H1 (cell line): ENCODE data around the gene CYP1A2. TPM values are rescaled to one million over a fixed set of nuclear protein-coding genes. Genes with fewer than 3 reads are reported as not detected.
"Not testable (repeated sequence)": the region's sequence is repeated elsewhere in the genome, so short reads cannot be mapped to it uniquely, and the experiment has no call there.

Experiments used
- CTCF ChIA-PET: fragments of 300-600 bp; sonication (Branson Sonifier 250); formaldehyde crosslinking; loops from one replicate; lab custom pipeline; 2021; ENCODE audit not compliant: partially characterized antibody; lab: Charles Lee
- POLR2A ChIA-PET: fragments of 300-600 bp; sonication (Branson Sonifier 250); formaldehyde crosslinking; loops from one replicate; lab custom pipeline; 2021; ENCODE audit warnings: inconsistent platforms; ENCODE audit not compliant: partially characterized antibody; lab: Charles Lee
- DNase-seq, 2 experiments: peaks; one replicate each; pipeline versions ENCODE4 v3.0.0 to v3.0.0-alpha.2; 2010 to 2022; ENCODE audit warnings: low spot score in 2 of 2, low read depth in 1 of 2, mixed read lengths in 1 of 2
- FAIRE-seq: peaks from 2 replicates; lab custom pipeline; 2011; peaks lifted over from hg19 to GRCh38; lab: Jason Lieb, UNC
- H2AFZ ChIP-seq: 2 replicates; pipeline ENCODE4 v1.8.1; 2012; ENCODE audit warnings: low read length, inconsistent platforms
- H2AK5ac ChIP-seq: 2 replicates; pipeline ENCODE4 v1.6.1; 2013; ENCODE audit warnings: low read depth, low read length
- H2BK120ac ChIP-seq: replicated peaks from 2 replicates; pipeline ENCODE3; 2013; ENCODE audit warnings: low read depth, low read length, inconsistent platforms
- H2BK12ac ChIP-seq: 2 replicates; pipeline ENCODE4 v1.6.1; 2013; ENCODE audit warnings: low read depth, low read length
- H2BK15ac ChIP-seq: 2 replicates; pipeline ENCODE4 v1.6.1; 2013; ENCODE audit warnings: low read length
- H2BK20ac ChIP-seq: 2 replicates; pipeline ENCODE4 v1.6.1; 2013; ENCODE audit warnings: low read length
- H2BK5ac ChIP-seq: 2 replicates; pipeline ENCODE4 v1.6.1; 2013; ENCODE audit warnings: low read depth, low read length
- H3K14ac ChIP-seq: 2 replicates; pipeline ENCODE4 v1.6.1; 2013; ENCODE audit warnings: inconsistent platforms; ENCODE audit not compliant: insufficient read length
- H3K18ac ChIP-seq: 2 replicates; pipeline ENCODE4 v1.6.1; 2013; ENCODE audit warnings: low read length; ENCODE audit errors: extremely low read depth
- H3K23ac ChIP-seq: 2 replicates; pipeline ENCODE4 v1.6.1; 2013; ENCODE audit warnings: inconsistent platforms; ENCODE audit not compliant: insufficient read length
- H3K23me2 ChIP-seq: 2 replicates; pipeline ENCODE4 v1.6.1; 2013; ENCODE audit warnings: low read depth, low read length
- H3K27ac ChIP-seq: 2 replicates; pipeline ENCODE4 v1.6.1; 2011; ENCODE audit warnings: low read depth, low read length, inconsistent platforms
- H3K27me3 ChIP-seq, 4 experiments: replicated peaks in 1 of 4; 1 replicate in 1 of 4; 2 replicates in 3 of 4; pipeline versions ENCODE4 v1.6.1 to v1.8.1; 2011 to 2013; ENCODE audit warnings: low read length in 3 of 4, mild to moderate bottlenecking in 3 of 4, inconsistent platforms in 2 of 4, mixed read lengths in 2 of 4, moderate library complexity in 1 of 4; ENCODE audit not compliant: control insufficient read depth in 3 of 4, insufficient read depth in 3 of 4; ENCODE audit errors: extremely low read depth in 1 of 4
- H3K36me3 ChIP-seq, 4 experiments: 2 replicates each; pipeline versions ENCODE4 v1.6.1 to v1.8.1; 2011 to 2013; ENCODE audit warnings: mild to moderate bottlenecking in 4 of 4, low read length in 3 of 4, moderate library complexity in 2 of 4, control low read depth in 1 of 4, inconsistent platforms in 1 of 4; ENCODE audit not compliant: insufficient read depth in 4 of 4, control insufficient read depth in 2 of 4
- H3K4ac ChIP-seq: replicated peaks from 2 replicates; pipeline ENCODE3; 2013; ENCODE audit warnings: low read length, low read depth, mixed read lengths, inconsistent platforms; ENCODE audit not compliant: insufficient read length
- H3K4me1 ChIP-seq, 4 experiments: replicated peaks in 1 of 4; 1 replicate in 1 of 4; 2 replicates in 3 of 4; pipeline versions ENCODE4 v1.6.1 to v1.8.1; 2011 to 2013; ENCODE audit warnings: low read length in 3 of 4, inconsistent platforms in 2 of 4, mixed read lengths in 1 of 4; ENCODE audit not compliant: insufficient read depth in 4 of 4, control insufficient read depth in 3 of 4
- H3K4me2 ChIP-seq, 2 experiments: 2 replicates each; pipeline versions ENCODE4 v1.6.1 to v1.8.1; 2011 to 2013; ENCODE audit warnings: low read depth in 2 of 2, low read length in 2 of 2, control low read depth in 1 of 2, inconsistent platforms in 1 of 2, mild to moderate bottlenecking in 1 of 2; ENCODE audit not compliant: insufficient read depth in 1 of 2
- H3K4me3 ChIP-seq, 4 experiments: fragments of 200-600, 300-600 bp in 1 of 4; sonication (generic), shearing (Covaris generic), sonication (Bioruptor Twin) in 1 of 4; 2 replicates each; pipeline versions ENCODE4 v1.5.1 to v1.8.1; 2011 to 2016; ENCODE audit warnings: low read length in 4 of 4, low read depth in 3 of 4, control low read depth in 2 of 4, inconsistent platforms in 2 of 4, mild to moderate bottlenecking in 2 of 4, mixed read lengths in 1 of 4, moderate library complexity in 1 of 4; ENCODE audit not compliant: insufficient read depth in 2 of 4; ENCODE audit errors: extremely low read depth in 1 of 4
- H3K56ac ChIP-seq: replicated peaks from 2 replicates; pipeline ENCODE3; 2013; ENCODE audit warnings: low read depth, mild to moderate bottlenecking, mixed read lengths, low read length, inconsistent platforms; ENCODE audit not compliant: insufficient read length
- H3K79me1 ChIP-seq: 2 replicates; pipeline ENCODE4 v1.6.1; 2013; ENCODE audit warnings: low read depth, low read length, control low read depth
- H3K79me2 ChIP-seq, 2 experiments: 2 replicates each; pipeline versions ENCODE4 v1.6.1 to v1.8.1; 2012 to 2013; ENCODE audit warnings: low read length in 2 of 2, mild to moderate bottlenecking in 2 of 2, inconsistent platforms in 1 of 2; ENCODE audit not compliant: insufficient read depth in 2 of 2, control insufficient read depth in 1 of 2
- H3K9ac ChIP-seq, 4 experiments: replicated peaks in 1 of 4; 1 replicate in 1 of 4; 2 replicates in 3 of 4; pipeline versions ENCODE4 v1.6.1 to v1.8.1; 2011 to 2013; ENCODE audit warnings: low read depth in 3 of 4, low read length in 3 of 4, control low read depth in 2 of 4, mild to moderate bottlenecking in 2 of 4, moderate library complexity in 2 of 4, inconsistent platforms in 1 of 4; ENCODE audit errors: extremely low read depth in 1 of 4
- H3K9me3 ChIP-seq, 2 experiments: 2 replicates each; pipeline versions ENCODE4 v1.6.1 to v1.8.1; 2012 to 2013; ENCODE audit warnings: mild to moderate bottlenecking in 2 of 2, moderate library complexity in 2 of 2, control low read depth in 1 of 2, inconsistent platforms in 1 of 2, low read depth in 1 of 2, low read length in 1 of 2, mixed read lengths in 1 of 2; ENCODE audit not compliant: insufficient read depth in 2 of 2
- H4K20me1 ChIP-seq, 2 experiments: replicated peaks in 1 of 2; 2 replicates each; pipeline versions ENCODE3 to v1.8.1; 2011 to 2013; ENCODE audit warnings: inconsistent platforms in 2 of 2, low read length in 2 of 2, mild to moderate bottlenecking in 1 of 2; ENCODE audit not compliant: insufficient read depth in 2 of 2, control insufficient read depth in 1 of 2
- H4K5ac ChIP-seq: 2 replicates; pipeline ENCODE4 v1.6.1; 2013; ENCODE audit warnings: low read length, low read depth, mixed read lengths, inconsistent platforms; ENCODE audit not compliant: insufficient read length
- H4K8ac ChIP-seq: 2 replicates; pipeline ENCODE4 v1.8.0; 2013; ENCODE audit warnings: mild to moderate bottlenecking, moderate library complexity, low read length, inconsistent platforms; ENCODE audit not compliant: insufficient read depth; ENCODE audit errors: extremely low read depth
- H4K91ac ChIP-seq: replicated peaks from 2 replicates; pipeline ENCODE3; 2013; ENCODE audit warnings: low read length, mixed read lengths, inconsistent platforms; ENCODE audit not compliant: insufficient read length
- CEBPB ChIP-seq: IDR thresholded peaks from 2 replicates; pipeline ENCODE4 v1.6.1; 2012; ENCODE audit warnings: low read depth, low read length
- CREB1 ChIP-seq: IDR thresholded peaks from 2 replicates; pipeline ENCODE4 v1.6.1; 2012; ENCODE audit warnings: inconsistent platforms
- JUN ChIP-seq: IDR thresholded peaks from 2 replicates; pipeline ENCODE4 v1.6.1; 2011; ENCODE audit warnings: low read depth, mild to moderate bottlenecking, improper control_type of control experiment, low read length
- PHF8 ChIP-seq: fragments of 200-600 bp; sonication (generic); conservative IDR thresholded peaks from 2 replicates; pipeline ENCODE4 v1.7.1; 2012; ENCODE audit warnings: low read depth, mild to moderate bottlenecking, inconsistent platforms, low read length, moderate library complexity
- RNF2 ChIP-seq: fragments of 200-900, 300-1000 bp; sonication (generic); IDR thresholded peaks from 2 replicates; pipeline ENCODE4 v1.7.1; 2016; ENCODE audit warnings: borderline replicate concordance, low read depth, mild to moderate bottlenecking, antibody characterized with exemption, low read length; ENCODE audit not compliant: poor library complexity, severe bottlenecking; ENCODE audit errors: missing control alignments
- WGBS, 2 experiments: shearing (Covaris generic) in 1 of 2; methylation state at CpG; one replicate each; pipeline versions ENCODE4 v1.1.6 to v1.1.7; 2013 to 2015; ENCODE audit warnings: low lambda C conversion rate in 2 of 2, mixed read lengths in 2 of 2, inconsistent platforms in 1 of 2, low coverage in 1 of 2, missing lambda C conversion rate in 1 of 2; ENCODE audit not compliant: insufficient replicate concordance in 2 of 2, insufficient coverage in 1 of 2, insufficient read length in 1 of 2; ENCODE audit errors: extremely low coverage in 1 of 2, missing lambda C conversion rate in 1 of 2; 5-methylcytosine and 5-hydroxymethylcytosine counted together
- polyA plus RNA-seq, 7 experiments: library from polyadenylated mRNA; depleted of rRNA in 3 of 7; stranded (reverse) in 5 of 7; unstranded in 2 of 7; fragments of >200 nt in 5 of 7; fragments of 200-250 nt in 2 of 7; gene quantifications; 1 replicate in 5 of 7; 2 replicates in 1 of 7; 4 replicates in 1 of 7; pipeline versions ENCODE4 v1.2.1 to v1.2.3, GENCODE V29; 2011 to 2013; ENCODE audit warnings: missing spikeins in 2 of 7, mixed read lengths in 2 of 7
- total RNA-seq: library from RNA; stranded (reverse); fragmentation: NEBNext Ultra II Directional; extraction: Animal tissue kit (Norgen Biotek cat#: 25700); gene quantifications from 2 replicates; pipeline ENCODE4 v1.2.1, GENCODE V29; 2021

CYP1A2 gene
- total and polyA plus RNA-seq, 2 of the 8 experiments (the other 6 are each of a cell fraction or from before 2014, with no cell fraction given): not detected

DNA sequence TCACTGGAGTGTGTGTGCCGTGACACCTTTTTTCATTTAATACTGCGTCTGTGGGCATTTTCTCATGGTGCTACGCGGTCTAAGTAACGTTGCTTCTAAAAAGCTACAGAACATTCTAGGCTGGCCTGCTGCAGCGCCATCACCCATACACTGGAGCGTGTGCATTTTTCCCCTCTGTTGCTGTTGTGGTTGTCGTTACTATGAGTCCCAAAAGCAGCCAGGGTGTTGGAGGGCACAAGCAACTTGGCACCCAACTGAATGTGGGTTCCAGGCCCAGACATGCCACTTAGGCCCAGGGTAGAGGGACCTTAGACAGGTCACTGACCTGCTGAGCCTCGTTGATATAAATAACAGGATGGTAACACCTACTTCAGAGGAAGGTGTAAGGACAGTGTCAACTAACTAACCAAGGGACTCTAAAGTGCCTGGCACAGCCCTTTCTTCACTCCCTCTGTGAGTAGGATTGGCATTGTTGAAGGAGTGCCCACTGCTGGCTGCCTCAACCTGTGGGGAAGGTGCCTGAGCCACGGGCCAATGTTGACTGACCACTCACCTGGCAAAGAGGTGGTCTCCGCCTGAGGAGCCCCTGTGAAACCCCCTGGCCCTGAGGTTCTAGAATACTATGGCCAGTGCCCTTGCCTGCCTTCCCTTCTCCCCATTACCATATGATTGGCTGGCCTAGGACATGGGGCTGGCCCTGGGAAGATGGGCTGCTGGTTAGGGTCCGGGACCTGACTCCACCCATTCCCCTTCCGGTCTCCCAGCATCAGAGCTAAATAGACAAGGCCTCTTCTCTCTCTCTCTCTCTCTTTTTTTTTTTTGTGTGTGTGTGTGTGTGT is 36.8 kb downstream of the CYP1A2 start (continued):
- no peak for TF ChIP-seq RNF2
- TF ChIP-seq PHF8: no peak
- TF ChIP-seq CREB1: no peak
- no peak for TF ChIP-seq JUN
- TF ChIP-seq CEBPB: no peak

DNA sequence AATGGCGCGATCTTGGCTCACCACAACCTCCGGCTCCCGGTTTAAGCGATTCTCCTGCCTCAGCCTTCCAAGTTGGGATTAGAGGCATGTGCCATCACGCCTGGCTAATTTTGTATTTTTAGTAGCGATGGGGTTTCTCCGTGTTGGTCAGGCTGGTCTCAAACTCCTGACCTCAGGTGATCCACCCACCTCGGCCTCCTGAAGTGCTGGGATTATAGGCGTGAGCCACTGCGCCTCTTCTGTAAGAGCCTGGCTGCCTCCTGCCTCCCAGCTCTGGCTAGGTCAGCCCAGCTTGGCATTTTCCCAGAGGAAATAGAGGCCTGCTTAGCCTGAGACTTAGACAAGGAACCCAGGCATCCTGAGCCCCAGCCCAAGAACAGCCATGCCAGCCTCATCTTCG is 37.4 kb downstream of the CYP1A2 start:
- H3K27ac ChIP-seq, DNase-seq, H3K36me3 ChIP-seq, H3K9ac ChIP-seq, H4K91ac ChIP-seq, H3K27me3 ChIP-seq, H3K18ac ChIP-seq, H3K4me3 ChIP-seq, H3K4ac ChIP-seq, H3K14ac ChIP-seq, H2AK5ac ChIP-seq, H2BK12ac ChIP-seq, H4K5ac ChIP-seq, H2BK5ac ChIP-seq, H2BK15ac ChIP-seq, H3K9me3 ChIP-seq, H4K8ac ChIP-seq, H2AFZ ChIP-seq, H3K23ac ChIP-seq, H3K23me2 ChIP-seq, FAIRE-seq, H2BK120ac ChIP-seq, H2BK20ac ChIP-seq, H3K56ac ChIP-seq, H3K4me2 ChIP-seq: not testable (repeated sequence)
- Histone ChIP-seq H4K20me1 (peaks cover 22 to 42% of the 10 kb centered on the region in 2 experiments), H3K79me2 (peaks cover 0 to 11% of the 10 kb centered on the region in 2 experiments; a peak in 1 of 4 replicates), H3K4me1 (peaks cover 4 to 36% (median 27%) of the 10 kb centered on the region in 4 experiments), H3K79me1 (peaks cover 26% of the 10 kb centered on the region)
- POLR2A ChIA-PET: interaction anchor here (1.0 to 4.5 kb wide), 4 partner anchors 13 to 158 kb away, joined by 3 to 20 read pairs (median 3); no protein-coding TSS in a partner anchor
- 95% methylated on average over 9 of the region's 12 CpGs; no CpG with 5 or more reads in 1 of the 2 experiments for WGBS, 2 experiments
- CTCF ChIA-PET: interaction anchor here (0.7 to 53.7 kb wide), 5 partner anchors 11 to 161 kb away, joined by 4 to 1439 read pairs (median 35); partner anchors contain the start of genes CLK3, CSK and LMAN1L
